Activated CD8-positive, alpha-beta memory T cell treated with anti-CD3 and anti-CD28 coated beads, Interleukin-2, amount 50 U/mL, for 1 hour (primary cell): Measurements from ENCODE around the gene SLC43A2.
A peak's percentile ranks its signal among the peaks of the same experiment; 100 is the strongest.

Source experiments
- DNase-seq: peaks from one replicate; pipeline ENCODE4 v3.0.0-alpha.2; 2020; ENCODE audit errors: extremely low read depth

Gene SLC43A2

GRCh38 chr17:1643999-1644492 lies 15.4 kb upstream of the SLC43A2 start:
- no peak for DNase-seq

DNA sequence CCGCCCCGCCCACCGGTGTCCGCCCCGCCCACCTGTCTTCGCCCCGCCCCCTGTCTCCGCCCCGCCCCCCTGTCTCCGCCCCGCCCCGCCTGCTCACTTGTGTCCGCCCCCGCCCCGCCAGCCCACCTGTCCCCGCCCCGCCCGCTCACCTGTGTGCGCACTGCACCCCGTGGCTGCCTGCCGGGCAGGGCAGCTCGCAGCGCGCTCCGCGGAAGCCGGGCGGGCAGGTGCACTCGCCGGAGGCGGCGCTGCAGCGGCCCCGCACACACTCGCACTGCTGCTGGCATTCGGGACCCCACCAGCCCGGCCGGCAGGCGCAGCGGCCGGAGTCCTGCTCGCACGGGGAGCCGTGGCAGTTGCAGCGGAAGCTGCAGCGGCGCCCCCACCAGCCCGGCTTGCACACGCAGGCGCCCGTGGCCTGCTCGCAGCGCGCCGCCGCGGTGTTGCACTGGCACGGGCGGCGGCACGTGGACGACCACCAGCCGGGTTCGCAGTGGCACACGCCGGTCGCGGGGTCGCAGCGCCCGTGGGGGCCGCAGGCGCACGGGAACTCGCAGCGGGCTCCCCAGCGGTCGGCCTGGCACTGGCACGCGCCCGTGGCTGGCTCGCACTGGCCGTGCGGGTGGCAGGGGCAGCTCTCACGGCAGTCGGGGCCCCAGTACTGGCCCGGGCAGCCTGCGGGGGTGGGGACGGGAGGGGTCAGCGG lies 14.8 kb upstream of the SLC43A2 start:
- peak; percentile 47 for DNase-seq

- DNase-seq, result no peak
These were observed 12.4 kb upstream of the SLC43A2 start for GRCh38 chr17:1641065-1641403.

DNA sequence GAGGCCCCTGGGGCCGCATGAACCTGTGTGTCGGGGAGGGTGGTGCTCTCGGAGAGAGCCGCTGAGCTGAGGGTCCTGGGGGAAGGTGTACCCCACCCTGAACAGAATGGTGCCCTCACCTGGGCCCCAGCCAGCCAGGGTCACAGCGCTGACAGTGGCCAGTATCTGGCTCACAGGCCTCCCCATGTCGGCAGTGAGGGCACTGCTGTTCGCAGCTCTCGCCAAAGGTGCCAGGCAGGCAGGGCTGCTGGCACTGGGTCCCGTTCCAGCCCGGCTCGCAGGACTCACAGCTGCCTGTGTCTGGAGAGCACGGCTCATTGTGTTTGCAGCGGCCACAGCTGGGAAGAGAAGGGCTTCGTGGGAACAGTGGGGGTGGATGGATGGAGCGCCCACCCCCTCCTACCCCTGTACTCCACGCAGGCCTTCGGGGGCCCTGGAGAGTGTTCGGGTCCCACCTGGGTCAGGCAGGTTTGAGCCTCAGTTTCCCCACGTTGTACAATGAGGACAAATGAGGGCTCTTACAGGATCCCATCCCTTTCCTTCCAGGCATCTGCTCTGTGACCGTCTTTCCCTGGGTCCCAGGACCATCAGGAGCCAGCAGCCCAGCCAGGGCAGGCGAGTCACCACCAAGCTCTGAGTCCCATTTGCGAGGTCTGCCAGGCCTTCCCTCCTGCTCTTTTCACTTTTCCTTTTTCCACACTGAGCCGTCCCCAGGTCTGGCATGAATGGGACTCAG lies 11.9 kb upstream of the SLC43A2 start:
- no peak for DNase-seq

DNA sequence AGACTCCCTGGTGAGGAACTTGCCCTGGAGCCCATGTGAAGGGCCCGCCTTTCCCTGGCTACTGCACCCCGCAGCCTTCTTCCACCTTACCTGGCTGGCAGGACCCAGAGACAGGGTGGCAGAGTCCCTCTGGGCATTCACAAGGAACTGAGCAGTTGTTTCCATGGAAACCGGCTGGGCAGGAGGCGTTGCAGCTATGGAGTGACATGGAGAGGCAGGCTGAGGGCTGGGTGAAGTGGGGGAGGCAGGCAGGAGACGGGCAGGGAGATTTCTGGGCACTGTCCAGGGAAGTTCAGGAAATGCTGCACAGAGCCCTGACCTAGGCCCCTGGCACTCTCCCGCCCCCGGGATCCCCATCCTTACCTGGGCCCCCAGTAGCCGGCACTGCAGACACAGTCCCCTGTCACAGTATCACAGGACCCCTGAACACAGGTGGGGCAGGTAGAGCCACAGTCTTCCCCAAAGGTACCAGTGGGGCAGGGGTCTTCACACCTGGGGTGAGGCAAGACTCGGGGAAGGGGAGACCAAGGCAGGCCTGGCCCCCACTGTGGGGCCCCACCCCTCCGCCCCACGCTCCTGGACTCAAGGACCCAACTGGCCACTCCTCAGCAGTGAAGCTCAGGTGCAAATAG lies 11.0 kb upstream of the SLC43A2 start:
- no peak for DNase-seq

DNA sequence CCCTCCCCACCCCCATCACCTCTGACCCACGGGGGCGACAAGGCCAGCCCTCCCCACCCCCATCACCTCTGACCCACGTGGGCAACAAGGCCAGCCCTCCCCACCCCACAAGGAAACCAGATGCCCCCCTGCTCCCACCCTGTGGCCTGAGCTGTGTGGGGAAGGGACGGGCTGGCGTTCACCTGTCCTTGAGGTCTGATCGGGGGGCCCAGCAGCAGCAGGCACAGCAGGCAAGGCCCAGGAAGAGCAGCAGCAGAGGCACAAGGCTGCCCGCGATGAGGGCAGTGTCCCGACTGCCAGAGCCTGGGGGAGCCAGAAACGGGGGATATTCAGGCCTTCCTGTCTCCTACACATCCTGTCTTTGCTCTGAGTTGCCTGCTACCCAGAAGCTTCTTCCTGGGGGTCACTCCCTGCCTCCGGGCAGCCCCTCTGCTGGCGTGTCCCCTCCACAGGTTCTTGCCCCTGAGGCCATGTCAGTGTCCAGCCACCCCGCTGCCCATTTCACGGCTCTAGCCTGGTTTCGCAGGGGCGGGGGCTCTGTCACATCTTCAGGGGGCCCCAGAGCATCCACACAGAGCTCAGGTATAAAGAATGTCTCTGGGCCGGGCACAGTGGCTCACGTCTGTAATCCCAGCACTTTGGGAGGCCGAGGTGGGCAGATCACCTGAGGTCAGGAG lies 10.1 kb upstream of the SLC43A2 start:
- no peak for DNase-seq

DNA sequence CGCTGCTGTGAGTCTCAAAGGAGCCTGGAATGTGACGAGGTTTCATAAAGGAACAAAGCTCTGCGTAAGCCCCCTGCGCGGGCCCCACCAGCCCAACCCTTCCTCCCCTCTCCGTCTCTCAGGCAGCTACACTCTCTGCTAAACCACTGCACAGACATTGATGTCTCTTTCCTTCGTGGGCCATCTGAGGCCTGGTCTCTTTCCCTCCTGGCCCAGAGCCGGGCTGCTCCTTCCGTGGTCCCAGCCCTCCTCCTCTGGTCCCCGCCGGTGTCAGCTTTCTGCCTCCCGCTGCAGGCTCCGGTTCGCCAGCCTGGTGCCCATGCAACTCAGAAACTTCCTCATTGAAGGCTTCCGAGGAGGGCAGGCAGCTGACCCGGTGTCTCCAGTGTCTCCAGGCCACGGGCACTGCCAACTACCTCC lies 9.5 kb upstream of the SLC43A2 start:
- DNase-seq, result no peak

- DNase-seq, result no peak
These were observed 8.2 kb upstream of the SLC43A2 start for GRCh38 chr17:1636732-1637285.

DNA sequence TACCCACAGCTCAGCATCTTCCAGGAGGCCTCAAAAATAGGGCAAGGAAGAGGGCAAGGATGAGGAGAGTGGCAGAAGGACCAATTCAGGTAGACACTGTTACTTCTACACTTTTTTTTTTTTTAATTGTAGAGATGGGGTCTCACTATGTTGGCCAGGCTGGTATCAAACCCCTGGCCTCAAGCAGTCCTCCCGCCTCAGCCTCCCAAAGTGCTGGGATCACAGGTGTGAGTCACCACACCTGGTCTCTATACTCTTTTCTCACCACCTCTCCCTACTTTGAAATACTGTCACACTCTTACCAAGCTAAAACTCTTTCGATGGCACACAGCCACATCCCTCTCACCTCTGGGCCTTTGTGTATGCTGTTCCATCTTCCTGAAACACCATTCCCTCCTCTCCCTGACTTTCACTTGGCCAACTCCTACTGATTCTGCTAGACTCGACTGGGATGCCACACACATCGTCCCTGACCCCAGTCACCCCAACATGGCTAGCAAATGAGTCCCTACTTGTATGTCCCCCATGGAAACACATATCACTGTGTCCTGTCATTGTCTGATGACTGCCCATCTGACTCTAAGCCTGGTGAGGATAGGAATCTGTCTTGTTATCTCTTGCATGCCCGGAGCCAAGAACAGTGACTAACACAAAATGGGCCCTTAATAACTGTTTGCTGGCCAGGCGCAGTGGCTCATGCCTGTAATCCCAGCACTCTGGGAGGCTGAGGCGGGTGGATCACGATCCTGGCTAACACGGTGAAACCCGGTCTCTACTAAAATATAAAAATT lies 7.2 kb upstream of the SLC43A2 start:
- DNase-seq, result no peak

- DNase-seq, result no peak
These were observed 6.4 kb upstream of the SLC43A2 start for GRCh38 chr17:1634841-1635650.

GRCh38 chr17:1630662-1631061 lies 2.0 kb upstream of the SLC43A2 start:
- no peak for DNase-seq

DNA sequence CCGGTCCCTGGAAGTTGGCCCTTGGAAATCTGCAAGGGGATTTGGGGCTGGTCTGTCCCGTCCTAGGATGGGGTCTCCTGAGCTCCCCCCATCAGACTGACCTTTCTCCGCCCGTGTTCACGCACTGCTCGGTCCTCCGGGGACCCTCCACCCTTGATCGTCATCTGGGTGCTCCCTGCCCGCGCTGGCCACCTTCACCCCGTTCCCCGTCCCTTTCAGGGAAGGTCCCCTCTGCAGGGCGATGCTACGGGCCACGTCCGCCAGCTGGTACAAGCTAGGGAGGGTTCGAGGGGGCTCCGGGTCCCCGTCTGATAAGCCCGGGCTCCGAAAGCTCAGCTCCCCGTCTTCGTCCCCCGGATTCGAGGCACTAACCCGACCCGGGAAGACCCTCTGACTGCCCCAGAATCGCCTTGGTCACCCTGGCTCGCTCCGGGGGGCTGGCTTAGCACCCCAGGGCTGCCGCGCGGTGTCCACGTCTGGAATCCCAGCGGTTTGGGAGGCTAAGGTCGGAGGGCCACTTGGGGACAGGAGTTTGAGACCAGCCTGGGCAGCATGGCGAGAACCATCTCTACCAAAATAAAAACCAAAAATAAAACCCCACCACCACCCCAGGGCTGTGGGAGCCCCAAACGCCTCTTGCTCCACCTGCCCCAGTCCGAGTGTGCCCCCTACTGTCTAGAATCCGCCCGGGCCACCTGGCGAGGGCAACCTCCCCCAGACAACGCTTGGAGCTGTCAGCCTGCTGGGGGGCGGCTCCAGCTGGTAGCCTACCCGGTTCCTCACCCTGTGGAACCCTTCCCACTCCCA lies 1.1 kb upstream of the SLC43A2 start:
- peak; percentile 48 for DNase-seq

DNA sequence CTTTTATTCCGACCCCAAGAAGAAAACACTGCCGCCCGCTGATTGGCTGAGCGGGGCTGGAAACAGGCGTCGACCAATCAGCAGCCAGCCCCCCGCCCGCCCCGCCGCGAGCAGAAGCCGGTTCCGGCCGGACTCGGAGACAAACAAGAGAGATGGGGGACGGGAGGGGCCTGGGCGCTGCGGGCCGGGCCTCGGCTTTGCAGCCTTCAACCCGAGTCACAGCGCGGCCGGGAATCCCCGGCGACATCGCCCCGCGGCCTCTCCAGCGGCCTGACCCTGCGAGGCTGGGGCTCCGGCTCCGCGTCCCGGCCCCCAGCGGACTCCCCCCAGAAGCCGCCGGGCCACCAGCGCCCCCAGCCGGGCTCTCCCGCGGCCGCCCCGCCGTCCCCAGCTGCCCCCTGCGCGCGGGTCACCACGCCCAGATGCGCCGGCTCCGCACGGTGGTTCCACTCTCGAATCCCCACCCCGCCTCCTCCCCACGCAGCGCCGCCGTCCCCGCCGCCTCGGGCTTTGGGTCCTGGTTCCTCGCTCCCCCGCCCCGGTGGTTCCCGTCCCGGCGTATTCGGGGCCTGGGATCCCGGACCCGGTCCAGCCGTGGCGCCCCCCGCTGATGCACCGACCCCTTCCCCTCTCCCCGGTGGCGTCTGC lies 346 bp upstream of the SLC43A2 start:
- peak; percentile 70 for DNase-seq

DNA sequence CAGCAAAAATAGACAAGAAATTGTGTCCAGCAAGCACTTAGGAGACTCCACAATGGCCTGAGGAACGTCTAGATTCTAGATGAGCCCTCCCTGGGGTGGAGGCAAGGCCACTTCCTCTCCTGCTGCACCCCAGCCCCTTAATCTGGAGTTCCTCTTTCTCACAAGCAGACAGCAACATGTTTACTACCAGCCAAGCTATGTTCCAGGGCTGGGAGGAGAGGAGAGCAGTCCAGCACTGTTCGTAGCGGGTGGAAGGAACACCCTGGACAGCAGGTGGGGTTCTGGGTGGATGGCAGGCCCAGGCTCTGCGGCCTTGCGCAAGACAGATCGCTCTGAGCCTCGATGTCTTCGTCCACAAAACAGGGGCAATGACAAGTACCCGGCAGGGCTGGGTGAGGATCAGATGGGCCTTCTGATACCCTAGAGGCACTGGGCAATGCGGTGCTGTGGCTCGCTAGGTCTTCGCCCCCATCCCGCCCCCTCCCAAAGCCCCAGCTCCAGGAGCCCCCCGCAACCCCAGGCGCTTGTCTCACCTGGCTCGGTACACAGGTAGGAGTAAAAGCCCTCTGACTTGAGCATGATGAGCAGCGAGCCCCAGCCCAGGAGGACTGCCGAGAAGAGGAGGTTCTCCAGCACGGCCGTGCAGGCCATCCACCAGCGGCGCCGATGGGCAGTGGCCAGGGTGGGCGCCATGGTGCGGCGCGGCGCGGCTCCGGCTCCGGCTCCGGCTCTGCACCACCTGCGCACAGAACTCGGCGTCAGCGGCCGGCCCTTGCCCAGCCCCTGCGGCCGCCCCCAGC lies 1.3 kb downstream of the SLC43A2 start:
- no peak for DNase-seq

GRCh38 chr17:1626333-1626732 lies 2.3 kb downstream of the SLC43A2 start:
- no peak for DNase-seq

GRCh38 chr17:1625581-1625980 lies 3.1 kb downstream of the SLC43A2 start:
- DNase-seq, result no peak

DNA sequence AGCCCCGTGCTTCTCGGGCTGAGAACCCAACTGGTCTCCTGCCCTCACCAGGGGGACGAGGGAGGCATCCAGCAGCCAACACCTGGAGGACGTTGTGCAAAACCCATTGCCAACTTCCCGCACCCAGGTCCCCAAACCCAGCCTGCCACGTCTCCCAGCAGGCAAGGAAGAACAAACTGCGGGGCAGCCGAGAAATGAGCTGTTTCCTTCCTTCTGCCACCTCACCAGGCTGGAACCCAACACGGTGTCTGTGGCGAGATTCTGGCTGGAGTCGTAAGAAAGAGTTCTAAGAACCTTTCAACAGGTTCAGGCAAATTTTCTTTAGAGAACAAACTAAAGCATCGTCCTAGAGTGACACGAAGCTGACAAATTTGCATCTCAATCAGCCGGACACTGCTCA lies 3.6 kb downstream of the SLC43A2 start:
- no peak for DNase-seq

GRCh38 chr17:1624650-1625049 lies 4.0 kb downstream of the SLC43A2 start:
- no peak for DNase-seq
